Measurements from ENCODE around the gene CDKAL1.

DNA sequence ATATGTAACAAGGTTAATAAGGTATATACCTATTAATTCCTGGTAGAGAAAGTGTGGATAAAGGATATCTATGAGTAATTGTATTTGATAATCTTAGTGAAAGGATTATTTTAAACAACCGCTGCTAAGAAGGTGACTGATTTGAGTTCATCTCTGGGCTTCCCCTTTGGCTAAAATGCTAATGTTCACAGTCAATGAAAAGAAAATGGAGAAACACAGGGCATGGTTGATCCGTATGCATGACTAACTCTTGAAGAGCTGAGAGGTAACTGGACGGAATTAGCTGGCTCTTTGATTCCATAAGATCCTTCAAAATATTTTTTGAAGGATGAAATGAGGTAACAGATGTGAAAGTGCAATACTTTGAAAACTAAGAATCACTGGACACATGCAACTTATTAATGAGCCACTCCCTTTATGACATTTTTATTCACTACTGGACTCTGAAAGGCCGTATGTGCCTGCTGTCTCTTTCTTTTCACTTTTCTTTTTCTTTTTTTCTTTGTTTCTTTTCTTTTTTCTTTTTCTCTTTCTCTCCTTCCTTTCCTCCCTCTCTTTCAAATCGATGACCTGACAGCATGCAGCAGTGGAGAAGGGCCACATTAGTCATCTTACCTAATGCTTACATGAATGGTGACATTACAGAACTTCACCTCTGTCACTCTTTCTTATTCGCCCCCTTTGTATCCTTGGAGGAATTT lies 464.6 kb downstream of the CDKAL1 start:
- TF ChIP-seq, protein P1, sequence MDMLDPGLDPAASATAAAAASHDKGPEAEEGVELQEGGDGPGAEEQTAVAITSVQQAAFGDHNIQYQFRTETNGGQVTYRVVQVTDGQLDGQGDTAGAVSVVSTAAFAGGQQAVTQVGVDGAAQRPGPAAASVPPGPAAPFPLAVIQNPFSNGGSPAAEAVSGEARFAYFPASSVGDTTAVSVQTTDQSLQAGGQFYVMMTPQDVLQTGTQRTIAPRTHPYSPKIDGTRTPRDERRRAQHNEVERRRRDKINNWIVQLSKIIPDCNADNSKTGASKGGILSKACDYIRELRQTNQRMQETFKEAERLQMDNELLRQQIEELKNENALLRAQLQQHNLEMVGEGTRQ (IDR thresholded peaks at IDR 0.05; ENCODE audit: low read depth, low read length) = no peak
- TF ChIP-seq, protein P1 (CRISPR knock-in tag; IDR thresholded peaks at IDR 0.05; ENCODE audit: borderline replicate concordance) = no peak
- TF ChIP-seq SIN3A (IDR thresholded peaks at IDR 0.05; ENCODE audit: borderline replicate concordance, low read depth, low read length) (no peak), POLR2A (IDR thresholded peaks at IDR 0.05; ENCODE audit: insufficient read depth in 1 of 2, low read depth in 2 of 2, low read length in 2 of 2) (no peak), JUN (CRISPR knock-in tag; IDR thresholded peaks at IDR 0.05) (no peak), HOXA9 (CRISPR knock-in tag; IDR thresholded peaks at IDR 0.05; ENCODE audit: borderline replicate concordance) (no peak), CTCF (CRISPR knock-in tag; IDR thresholded peaks at IDR 0.05) (no peak), EP300 (IDR thresholded peaks at IDR 0.05; ENCODE audit: low read depth in 2 of 2, low read length in 2 of 2) (no peak), EP300 (CRISPR knock-in tag; IDR thresholded peaks at IDR 0.05; ENCODE audit: borderline replicate concordance) (no peak), NFKB2 (CRISPR knock-in tag; IDR thresholded peaks at IDR 0.05; ENCODE audit: borderline replicate concordance) (no peak), ZNF781 (CRISPR knock-in tag; IDR thresholded peaks at IDR 0.05; ENCODE audit: borderline replicate concordance, not compliant biosample characterization) (no peak), ETV6 (CRISPR knock-in tag; conservative IDR thresholded peaks at IDR 0.05) (no peak), CBX5 (CRISPR knock-in tag; IDR thresholded peaks at IDR 0.05; ENCODE audit: borderline replicate concordance) (no peak), EZH2 (conservative IDR thresholded peaks at IDR 0.05; ENCODE audit: low read depth, low read length) (no peak), XRCC5 (optimal IDR thresholded peaks at IDR 0.05; ENCODE audit: low read length) (no peak)
